Mesenchymal stem cell (in vitro differentiated cells and primary cell): ENCODE results near the gene FUOM.

Experiments used
- DNase-seq: peaks from one replicate; pipeline ENCODE4 v3.0.0-alpha.2; 2013
- H2AFZ ChIP-seq: one replicate; pipeline ENCODE4 v1.6.1; 2013; ENCODE audit warnings: low read depth, mild to moderate bottlenecking, control low read depth, inconsistent platforms, low read length, moderate library complexity
- H2AK5ac ChIP-seq: 2 replicates; pipeline ENCODE4 v1.6.1; 2013; ENCODE audit warnings: low read length, moderate library complexity, mild to moderate bottlenecking, inconsistent platforms; ENCODE audit not compliant: severe bottlenecking
- H2BK120ac ChIP-seq: one replicate; pipeline ENCODE4 v1.6.1; 2013; ENCODE audit warnings: low read depth, mild to moderate bottlenecking, inconsistent platforms, low read length, moderate library complexity
- H2BK12ac ChIP-seq, 2 experiments: one replicate each; pipeline ENCODE4 v1.6.1; 2013; ENCODE audit warnings: inconsistent platforms in 2 of 2, low read length in 2 of 2, mild to moderate bottlenecking in 2 of 2, moderate library complexity in 2 of 2, control low read depth in 1 of 2
- H2BK15ac ChIP-seq: one replicate; pipeline ENCODE4 v1.6.1; 2013; ENCODE audit warnings: mild to moderate bottlenecking, low read depth, inconsistent platforms; ENCODE audit not compliant: poor library complexity, severe bottlenecking
- H2BK5ac ChIP-seq: 2 replicates; pipeline ENCODE4 v1.6.1; 2013; ENCODE audit warnings: low read depth, mild to moderate bottlenecking, low read length, control low read depth, inconsistent platforms; ENCODE audit not compliant: poor library complexity, severe bottlenecking
- H3K14ac ChIP-seq, 2 experiments: one replicate each; pipeline ENCODE4 v1.6.1; 2013; ENCODE audit warnings: inconsistent platforms in 2 of 2, low read length in 2 of 2, control low read depth in 1 of 2, mild to moderate bottlenecking in 1 of 2, moderate library complexity in 1 of 2
- H3K18ac ChIP-seq, 2 experiments: one replicate each; pipeline ENCODE4 v1.6.1; 2013; ENCODE audit warnings: inconsistent platforms in 2 of 2, low read length in 2 of 2, control low read depth in 1 of 2, low read depth in 1 of 2, mild to moderate bottlenecking in 1 of 2
- H3K23ac ChIP-seq, 2 experiments: one replicate each; pipeline ENCODE4 v1.6.1; 2013; ENCODE audit warnings: inconsistent platforms in 2 of 2, low read length in 2 of 2, mild to moderate bottlenecking in 2 of 2, moderate library complexity in 2 of 2, control low read depth in 1 of 2
- H3K27ac ChIP-seq: 2 replicates; pipeline ENCODE4 v1.5.1; 2013; ENCODE audit warnings: mild to moderate bottlenecking, moderate library complexity, low read length, control low read depth, inconsistent platforms; ENCODE audit not compliant: poor library complexity, severe bottlenecking
- H3K27me3 ChIP-seq, 2 experiments: 2 replicates each; pipeline versions ENCODE4 v1.6.1 to v1.7.0; 2013; ENCODE audit warnings: low read length in 2 of 2, mild to moderate bottlenecking in 2 of 2, moderate library complexity in 2 of 2, control low read depth in 1 of 2, inconsistent platforms in 1 of 2; ENCODE audit not compliant: control insufficient read depth in 1 of 2, insufficient read depth in 1 of 2
- H3K36me3 ChIP-seq, 2 experiments: 2 replicates each; pipeline versions ENCODE4 v1.6.1 to v1.7.0; 2013; ENCODE audit warnings: low read length in 2 of 2, control low read depth in 1 of 2, inconsistent platforms in 1 of 2, low read depth in 1 of 2, mild to moderate bottlenecking in 1 of 2; ENCODE audit not compliant: insufficient read depth in 2 of 2, control insufficient read depth in 1 of 2
- H3K4ac ChIP-seq, 2 experiments: one replicate each; pipeline ENCODE4 v1.6.1; 2013; ENCODE audit warnings: inconsistent platforms in 2 of 2, low read length in 2 of 2, mild to moderate bottlenecking in 2 of 2, moderate library complexity in 2 of 2, control low read depth in 1 of 2, low read depth in 1 of 2
- H3K4me1 ChIP-seq: 2 replicates; pipeline ENCODE4 v1.6.1; 2013; ENCODE audit warnings: low read depth, low read length, control low read depth; ENCODE audit not compliant: control insufficient read depth, insufficient read depth
- H3K4me2 ChIP-seq: 2 replicates; pipeline ENCODE4 v1.6.1; 2013; ENCODE audit warnings: low read length, mild to moderate bottlenecking, inconsistent platforms; ENCODE audit not compliant: poor library complexity, severe bottlenecking
- H3K4me3 ChIP-seq, 2 experiments: 2 replicates each; pipeline versions ENCODE4 v1.5.1 to v1.7.0; 2013; ENCODE audit warnings: low read length in 2 of 2, mild to moderate bottlenecking in 2 of 2, control low read depth in 1 of 2, low read depth in 1 of 2; ENCODE audit not compliant: insufficient read depth in 1 of 2
- H3K79me1 ChIP-seq: replicated peaks from 2 replicates; pipeline ENCODE4 v1.6.1; 2013; ENCODE audit warnings: mild to moderate bottlenecking, control low read depth, low read length, inconsistent platforms; ENCODE audit not compliant: poor library complexity, severe bottlenecking
- H3K9ac ChIP-seq: 2 replicates; pipeline ENCODE4 v1.7.0; 2013; ENCODE audit warnings: mild to moderate bottlenecking, low read length, moderate library complexity
- H3K9me3 ChIP-seq: 2 replicates; pipeline ENCODE4 v1.7.0; 2013; ENCODE audit warnings: mild to moderate bottlenecking, low read length; ENCODE audit not compliant: control insufficient read depth
- H4K8ac ChIP-seq: one replicate; pipeline ENCODE4 v1.6.1; 2013; ENCODE audit warnings: inconsistent platforms, mild to moderate bottlenecking, low read length, moderate library complexity
- H4K91ac ChIP-seq: one replicate; pipeline ENCODE4 v1.6.1; 2013; ENCODE audit warnings: mild to moderate bottlenecking, low read length, inconsistent platforms
- WGBS: methylation state at CpG from one replicate; pipeline ENCODE4 v1.1.7; 2013; ENCODE audit warnings: mixed read lengths; 5-methylcytosine and 5-hydroxymethylcytosine counted together

Gene FUOM

GRCh38 chr10:133358925-133359310 is 1.1 kb upstream of the FUOM start:
- Histone ChIP-seq H3K27ac (no peak overlapping the region), H3K9me3 (no peaks in the 10 kb centered on the region), H3K4me2 (no peak overlapping the region), H2AK5ac (no peak overlapping the region), H2BK5ac (no peak overlapping the region), H4K8ac (no peak overlapping the region), H2AFZ (no peak overlapping the region), H4K91ac (no peak overlapping the region), H2BK12ac (no peak overlapping the region), H2BK15ac (peak overlapping the region; percentile 31), H3K23ac (no peak overlapping the region), H3K4ac (no peak overlapping the region), H2BK120ac (no peak overlapping the region), H3K18ac (no peak overlapping the region), H3K36me3 (peaks cover 22 to 45% of the 10 kb centered on the region in 2 experiments), H3K14ac (no peak overlapping the region), H3K4me1 (peaks cover 21% of the 10 kb centered on the region), H3K9ac (no peak overlapping the region), H3K27me3 (peaks cover 0 to 8% of the 10 kb centered on the region in 2 experiments), H3K79me1 (peaks cover 16% of the 10 kb centered on the region), H3K4me3 (no peak overlapping the region)
- DNase-seq: no peak
- WGBS: 90% methylated on average over 11 of the region's 11 CpGs

- H3K9me3 ChIP-seq: no peaks in the 10 kb centered on the region
- no peak overlapping the region for H3K27ac ChIP-seq
- H2BK5ac ChIP-seq: no peak overlapping the region
- peaks cover 0 to 9% of the 10 kb centered on the region in 2 experiments for H3K27me3 ChIP-seq
- H3K18ac ChIP-seq: no peak overlapping the region
- H3K4ac ChIP-seq: no peak overlapping the region
- peaks cover 21% of the 10 kb centered on the region for H3K4me1 ChIP-seq
- no peak overlapping the region for H4K8ac ChIP-seq
- H3K4me3 ChIP-seq: no peak overlapping the region
- peak overlapping the region; percentile 31 for H2BK15ac ChIP-seq
- no peak overlapping the region for H2BK120ac ChIP-seq
- H2AFZ ChIP-seq: no peak overlapping the region
- no peak overlapping the region for H2BK12ac ChIP-seq
- H3K4me2 ChIP-seq: no peak overlapping the region
- DNase-seq: no peak
- no peak overlapping the region for H3K23ac ChIP-seq
- H3K79me1 ChIP-seq: peaks cover 16% of the 10 kb centered on the region
- no peak overlapping the region for H4K91ac ChIP-seq
- WGBS: 87% methylated on average over 41 of the region's 41 CpGs
- H3K36me3 ChIP-seq: peaks cover 19 to 45% of the 10 kb centered on the region in 2 experiments
- H3K9ac ChIP-seq: no peak overlapping the region
- H3K14ac ChIP-seq: no peak overlapping the region
- H2AK5ac ChIP-seq: no peak overlapping the region
Measured at GRCh38 chr10:133358162-133358924, 524 bp upstream of the FUOM start.

- Histone ChIP-seq H3K18ac (peak overlapping the region; percentile 82 to 95), H4K91ac (no peak overlapping the region), H3K36me3 (peaks cover 3 to 30% of the 10 kb centered on the region in 2 experiments), H3K9me3 (no peaks in the 10 kb centered on the region), H2AK5ac (no peak overlapping the region), H3K4me2 (peak overlapping the region; percentile 91), H3K27me3 (peaks cover 0 to 20% of the 10 kb centered on the region in 2 experiments), H2AFZ (no peak overlapping the region), H2BK120ac (no peak overlapping the region), H2BK12ac (peak overlapping the region in 1 of 2 experiments; percentile 10), H3K14ac (peak overlapping the region in 1 of 2 experiments; percentile 95), H3K27ac (no peak overlapping the region), H3K4ac (peak overlapping the region in 1 of 2 experiments; percentile 91), H3K4me3 (peak overlapping the region; percentile 68), H3K4me1 (peaks cover 21% of the 10 kb centered on the region), H3K23ac (peak overlapping the region in 1 of 2 experiments; percentile 92), H3K9ac (peak overlapping the region; percentile 22), H2BK5ac (no peak overlapping the region), H2BK15ac (no peak overlapping the region), H4K8ac (peak overlapping the region; percentile 88), H3K79me1 (peaks cover 16% of the 10 kb centered on the region)
- 46% methylated on average over 27 of the region's 27 CpGs for WGBS
- no peak for DNase-seq
Measured at GRCh38 chr10:133356549-133357284, 1.1 kb downstream of the FUOM start.

GRCh38 chr10:133355991-133356390 is 1.8 kb downstream of the FUOM start:
- Histone ChIP-seq H2BK5ac (no peak overlapping the region), H3K23ac (peak overlapping the region in 1 of 2 experiments; percentile 36), H2AK5ac (no peak overlapping the region), H2BK12ac (no peak overlapping the region), H3K9ac (no peak overlapping the region), H3K4ac (no peak overlapping the region), H4K91ac (no peak overlapping the region), H2BK120ac (no peak overlapping the region), H3K27ac (no peak overlapping the region), H3K9me3 (no peaks in the 10 kb centered on the region), H2BK15ac (no peak overlapping the region), H3K36me3 (peaks cover 0 to 26% of the 10 kb centered on the region in 2 experiments), H3K14ac (no peak overlapping the region), H3K79me1 (peaks cover 16% of the 10 kb centered on the region), H3K4me3 (no peak overlapping the region), H3K27me3 (peaks cover 0 to 27% of the 10 kb centered on the region in 2 experiments), H2AFZ (no peak overlapping the region), H3K4me2 (no peak overlapping the region), H3K4me1 (peaks cover 23% of the 10 kb centered on the region), H4K8ac (no peak overlapping the region), H3K18ac (no peak overlapping the region)
- WGBS: 92% methylated on average over 3 of the region's 3 CpGs
- DNase-seq: no peak
